Dedifferentiated amniotic fluid mesenchymal stem cell (primary cell): ENCODE measurements around the gene PARS2.
"Not testable (repeated sequence)": the region's sequence is repeated elsewhere in the genome, so short reads cannot be mapped to it uniquely, and the experiment has no call there.

Experiments used
- DNase-seq: peaks from one replicate; pipeline ENCODE4 v3.0.0-alpha.2; 2016; ENCODE audit errors: extremely low spot score

The PARS2 gene

GRCh38 chr1:54800041-54800898 lies 35.9 kb upstream of the PARS2 start:
- no peak for DNase-seq

GRCh38 chr1:54798769-54799641 lies 34.7 kb upstream of the PARS2 start:
- DNase-seq = no peak

- DNase-seq = no peak
These were observed 33.9 kb upstream of the PARS2 start for GRCh38 chr1:54798206-54798605.

- no peak for DNase-seq
These were observed 32.6 kb upstream of the PARS2 start for GRCh38 chr1:54796902-54797301.

GRCh38 chr1:54795841-54796468 lies 31.6 kb upstream of the PARS2 start:
- no peak for DNase-seq

- no peak for DNase-seq
These were observed 31.0 kb upstream of the PARS2 start for GRCh38 chr1:54795356-54795665.

- DNase-seq = no peak
These were observed 30.4 kb upstream of the PARS2 start for GRCh38 chr1:54794451-54795355.

GRCh38 chr1:54792686-54793282 lies 28.5 kb upstream of the PARS2 start:
- no peak for DNase-seq

- DNase-seq = no peak
These were observed 27.7 kb upstream of the PARS2 start for GRCh38 chr1:54791880-54792522.

- no peak for DNase-seq
These were observed 24.1 kb upstream of the PARS2 start for GRCh38 chr1:54788459-54788858.

GRCh38 chr1:54787604-54788003 lies 23.3 kb upstream of the PARS2 start:
- DNase-seq = no peak

GRCh38 chr1:54786778-54787177 lies 22.5 kb upstream of the PARS2 start:
- no peak for DNase-seq

- DNase-seq = no peak
These were observed 19.7 kb upstream of the PARS2 start for GRCh38 chr1:54784066-54784465.

- no peak for DNase-seq
These were observed 18.3 kb upstream of the PARS2 start for GRCh38 chr1:54782588-54782987.

GRCh38 chr1:54782156-54782555 lies 17.8 kb upstream of the PARS2 start:
- no peak for DNase-seq

GRCh38 chr1:54781023-54781723 lies 16.9 kb upstream of the PARS2 start:
- DNase-seq = no peak

GRCh38 chr1:54777431-54777830 lies 13.1 kb upstream of the PARS2 start:
- no peak for DNase-seq

GRCh38 chr1:54777011-54777410 lies 12.7 kb upstream of the PARS2 start:
- no peak for DNase-seq

GRCh38 chr1:54775828-54776721 lies 11.8 kb upstream of the PARS2 start:
- not testable (repeated sequence) for DNase-seq
